UCSD-AML1 (cell line): ENCODE results near the gene HOXD9.
A peak's percentile ranks its signal among the peaks of the same experiment; 100 is the strongest.

Experiments used
- DNase-seq: peaks from one replicate; lab custom pipeline; 2025; ENCODE audit not compliant: unreplicated experiment; lab: John Stamatoyannopoulos, UW

Gene HOXD9

GRCh38 chr2:176085861-176086771 lies 36.4 kb upstream of the HOXD9 start:
- DNase-seq = peak; percentile 28

- no peak for DNase-seq
Observed at GRCh38 chr2:176087330-176088047, 35.0 kb upstream of the HOXD9 start.

- peak; percentile 59 for DNase-seq
Observed at GRCh38 chr2:176088048-176088936, 34.2 kb upstream of the HOXD9 start.

- DNase-seq = no peak
Observed at GRCh38 chr2:176088937-176089842, 33.3 kb upstream of the HOXD9 start.

- DNase-seq = no peak
Observed at GRCh38 chr2:176089843-176090395, 32.6 kb upstream of the HOXD9 start.

- DNase-seq = no peak
Observed at GRCh38 chr2:176090862-176091261, 31.7 kb upstream of the HOXD9 start.

- DNase-seq = no peak
Observed at GRCh38 chr2:176091329-176092258, 30.9 kb upstream of the HOXD9 start.

- no peak for DNase-seq
Observed at GRCh38 chr2:176092270-176093144, 30.0 kb upstream of the HOXD9 start, which contains the start of gene HOXD13. TSS of gene HOXD13 (plus strand) at chr2:176092721. CDS start at chr2:176092891, 170 bp downstream.

- no peak for DNase-seq
Observed at GRCh38 chr2:176093145-176093897, 29.2 kb upstream of the HOXD9 start.

GRCh38 chr2:176093898-176094249 lies 28.6 kb upstream of the HOXD9 start:
- DNase-seq = no peak

GRCh38 chr2:176094349-176094748 lies 28.2 kb upstream of the HOXD9 start:
- no peak for DNase-seq

GRCh38 chr2:176095421-176095820 lies 27.1 kb upstream of the HOXD9 start:
- no peak for DNase-seq

GRCh38 chr2:176096243-176096985 lies 26.1 kb upstream of the HOXD9 start:
- no peak for DNase-seq

- peak; percentile 75 for DNase-seq
Observed at GRCh38 chr2:176096986-176097819, 25.3 kb upstream of the HOXD9 start.

- no peak for DNase-seq
Observed at GRCh38 chr2:176097820-176098365, 24.6 kb upstream of the HOXD9 start.
